Adrenal gland (tissue), 12 donors: ENCODE measurements around the gene AFAP1. TPM values are rescaled to one million over a fixed set of nuclear protein-coding genes. Genes with fewer than 3 reads are reported as not detected.

Source experiments
- DNase-seq, 7 donors: peaks; one replicate each; pipeline ENCODE4 v3.0.0-alpha.2; 2019 to 2020
- H3K27ac ChIP-seq, 5 donors: fragments of 200-600 bp; sonication (generic) in 4 of 5; 1 replicate in 3 of 5; 2 replicates in 2 of 5; pipeline versions ENCODE4 v1.5.1 to v1.8.0; 2016 to 2020; ENCODE audit warnings: mild to moderate bottlenecking in 1 of 5
- H3K27me3 ChIP-seq: fragments of 200-600 bp; 2 replicates; pipeline ENCODE4 v1.8.0; 2021
- H3K36me3 ChIP-seq, 2 donors: fragments of 200-600 bp; replicated peaks in 1 of 2; 1 replicate in 1 of 2; 2 replicates in 1 of 2; pipeline versions ENCODE4 v1.5.1 to v1.8.0; 2018 to 2022
- H3K4me1 ChIP-seq, 2 donors: fragments of 200-600 bp; replicated peaks in 1 of 2; 1 replicate in 1 of 2; 2 replicates in 1 of 2; pipeline versions ENCODE4 v1.5.1 to v1.8.0; 2018 to 2021
- H3K4me3 ChIP-seq, 4 donors: fragments of 200-600 bp; sonication (generic) in 3 of 4; one replicate each; pipeline ENCODE4 v1.5.1; 2016 to 2018
- H3K9me3 ChIP-seq, 3 donors: fragments of 200-600 bp; sonication (generic) in 1 of 3; replicated peaks in 1 of 3; 1 replicate in 2 of 3; 2 replicates in 1 of 3; pipeline versions ENCODE4 v1.5.1 to v1.8.0; 2016 to 2021
- POLR2A ChIP-seq, 2 donors: fragments of 450-650 bp; IDR thresholded peaks; one replicate each; pipeline ENCODE4 v1.6.1; 2017; ENCODE audit warnings: antibody characterized with exemption in 2 of 2, mild to moderate bottlenecking in 2 of 2, moderate library complexity in 1 of 2
- WGBS, 4 donors: extraction: QIAGEN DNeasy Blood & Tissue Kit in 2 of 4; methylation state at CpG; one replicate each; pipeline versions ENCODE4 v1.1.5 to v1.1.7; 2013 to 2017; 5-methylcytosine and 5-hydroxymethylcytosine counted together
- intact Hi-C, 2 donors: fragments of 100-400 bp; cut with DNase I; formaldehyde crosslinking; loops; one replicate each; pipeline versions ENCODE4 v1.14.1 to v1.15.0; 2022 to 2023
- polyA plus RNA-seq, 3 donors: library from polyadenylated mRNA; stranded (reverse); fragments of 200-250 nt in 2 of 3; fragments of 350-450 nt in 1 of 3; fragmentation: Illumina TruSeq in 1 of 3; extraction: RNeasy Lipid Tissue Mini Kit (QIAGEN cat#74804) in 1 of 3; gene quantifications; one replicate each; pipeline ENCODE4 v1.2.3, GENCODE V29; 2013 to 2014
- total RNA-seq, 9 donors: library from RNA; depleted of rRNA in 4 of 9; stranded (reverse); fragments of >200 nt in 4 of 9; fragments of 120-200 nt in 1 of 9; fragmentation: NEBNext Ultra II Directional in 1 of 9; extraction: Animal tissue kit (Norgen Biotek cat#: 25700) in 1 of 9; gene quantifications; one replicate each; pipeline versions ENCODE4 v1.1.0 to v1.2.4, GENCODE V29; 2013 to 2023
- TF ChIP-seq, protein P1 (sequence below), 6 experiments: fragments of 450-650 bp in 4 of 6; fragments of 200-600 bp in 2 of 6; sonication (generic) in 1 of 6; IDR thresholded peaks; 1 replicate in 5 of 6; 2 replicates in 1 of 6; pipeline versions ENCODE4 v1.5.1 to v1.8.0; 2016 to 2021; ENCODE audit warnings: antibody characterized with exemption in 6 of 6, mild to moderate bottlenecking in 2 of 6, moderate library complexity in 1 of 6
- donor health status: healthy with polysubstance abuse.
- donor health status: Bipolar disorder and iron deficiency.
- donor health status: DM: yes; HTN: yes; CAD: no.
- donor health status: DM: no; HTN: no; CAD: no.
- donor health status: DM: no; HTN: no; CAD: no.
- donor health status: DM: yes; HTN: yes; CAD: no.

The AFAP1 gene
- total and polyA plus RNA-seq, 12 donors, result 3.3 to 16.1 (median 9.8) TPM

DNA sequence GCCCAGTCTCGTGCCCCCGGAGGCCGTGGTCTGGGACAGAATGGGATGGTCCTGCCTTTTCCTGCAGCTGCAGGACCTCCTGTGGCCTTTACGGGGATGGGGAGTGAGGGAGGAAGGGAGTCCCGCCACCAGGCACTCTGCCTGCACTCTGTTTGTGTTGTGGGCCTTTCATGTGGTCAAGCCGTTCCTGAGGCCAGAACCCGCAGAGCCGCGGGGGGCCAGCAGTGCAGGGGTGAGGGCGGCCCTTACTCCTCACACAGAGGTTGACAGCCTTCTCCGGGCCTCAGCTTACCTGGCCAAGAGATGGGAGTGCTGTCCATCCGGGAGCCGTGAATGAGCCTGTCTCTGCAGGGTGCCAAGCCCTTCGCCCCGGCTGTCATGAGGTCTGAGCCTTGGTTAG lies 230.7 kb downstream of the AFAP1 start:
- no peak overlapping the region for H3K4me3 ChIP-seq
- H3K27me3 ChIP-seq, result no peaks in the 10 kb centered on the region
- no peak for DNase-seq
- H3K9me3 ChIP-seq, result no peaks in the 10 kb centered on the region
- TF ChIP-seq, protein P1, sequence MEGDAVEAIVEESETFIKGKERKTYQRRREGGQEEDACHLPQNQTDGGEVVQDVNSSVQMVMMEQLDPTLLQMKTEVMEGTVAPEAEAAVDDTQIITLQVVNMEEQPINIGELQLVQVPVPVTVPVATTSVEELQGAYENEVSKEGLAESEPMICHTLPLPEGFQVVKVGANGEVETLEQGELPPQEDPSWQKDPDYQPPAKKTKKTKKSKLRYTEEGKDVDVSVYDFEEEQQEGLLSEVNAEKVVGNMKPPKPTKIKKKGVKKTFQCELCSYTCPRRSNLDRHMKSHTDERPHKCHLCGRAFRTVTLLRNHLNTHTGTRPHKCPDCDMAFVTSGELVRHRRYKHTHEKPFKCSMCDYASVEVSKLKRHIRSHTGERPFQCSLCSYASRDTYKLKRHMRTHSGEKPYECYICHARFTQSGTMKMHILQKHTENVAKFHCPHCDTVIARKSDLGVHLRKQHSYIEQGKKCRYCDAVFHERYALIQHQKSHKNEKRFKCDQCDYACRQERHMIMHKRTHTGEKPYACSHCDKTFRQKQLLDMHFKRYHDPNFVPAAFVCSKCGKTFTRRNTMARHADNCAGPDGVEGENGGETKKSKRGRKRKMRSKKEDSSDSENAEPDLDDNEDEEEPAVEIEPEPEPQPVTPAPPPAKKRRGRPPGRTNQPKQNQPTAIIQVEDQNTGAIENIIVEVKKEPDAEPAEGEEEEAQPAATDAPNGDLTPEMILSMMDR (IDR thresholded peaks at IDR 0.05), result no peak
- no peak for TF ChIP-seq POLR2A (IDR thresholded peaks at IDR 0.05)
- intact Hi-C loops, result no loop called here
- no peaks in the 10 kb centered on the region for H3K36me3 ChIP-seq
- no peaks in the 10 kb centered on the region for H3K4me1 ChIP-seq
- WGBS, 4 donors, result 69 to 74% (median 72%) methylated on average over 6 to 15 of the region's 15 CpGs
- H3K27ac ChIP-seq, result no peak overlapping the region

Other genes with a start within 250 kb of the AFAP1 start
- gene ABLIM2, start 219.0 kb upstream of the AFAP1 start, total RNA-seq, result 10 to 100 TPM in 8 of 9 donors, 1 to 10 TPM in 1; 9.9 to 31.2 (median 15.4) TPM
- gene ABLIM2, start 219.0 kb upstream of the AFAP1 start, polyA plus RNA-seq, result 10 to 100 TPM in 2 of 3 donors, 1 to 10 TPM in 1; 5.8 to 14.1 (median 10.5) TPM